Ectodermal cell (in vitro differentiated cells): Measurements from ENCODE around the gene CCDC88C.

Experiments used
- H3K27ac ChIP-seq: 2 replicates; pipeline ENCODE4 v1.7.0; 2013; ENCODE audit warnings: mild to moderate bottlenecking, low read depth, low read length; ENCODE audit not compliant: insufficient read depth, poor library complexity, severe bottlenecking
- H3K27me3 ChIP-seq: 2 replicates; pipeline ENCODE4 v1.7.0; 2013; ENCODE audit warnings: mild to moderate bottlenecking, low read length; ENCODE audit not compliant: insufficient read depth, control insufficient read depth, poor library complexity, severe bottlenecking
- H3K36me3 ChIP-seq: one replicate; pipeline ENCODE4 v1.7.0; 2013; ENCODE audit warnings: low read length; ENCODE audit not compliant: control insufficient read depth, insufficient read depth
- H3K4me1 ChIP-seq: one replicate; pipeline ENCODE4 v1.7.0; 2013; ENCODE audit warnings: low read length; ENCODE audit not compliant: control insufficient read depth, insufficient read depth
- H3K4me3 ChIP-seq: 2 replicates; pipeline ENCODE4 v1.7.0; 2013; ENCODE audit warnings: low read depth, low read length, control low read depth; ENCODE audit not compliant: insufficient read depth
- H3K9me3 ChIP-seq: 2 replicates; pipeline ENCODE4 v1.7.0; 2013; ENCODE audit warnings: mild to moderate bottlenecking, low read length, moderate library complexity; ENCODE audit not compliant: control insufficient read depth
- WGBS, 2 experiments: methylation state at CpG; one replicate each; pipeline ENCODE4 v1.1.7; 2013; ENCODE audit warnings: missing lambda C conversion rate in 2 of 2; 5-methylcytosine and 5-hydroxymethylcytosine counted together

The CCDC88C gene

GRCh38 chr14:91321131-91321530 lies 96.5 kb downstream of the CCDC88C start:
- no peaks in the 10 kb centered on the region for H3K4me1 ChIP-seq
- H3K27me3 ChIP-seq, result no peaks in the 10 kb centered on the region
- H3K27ac ChIP-seq, result no peak overlapping the region
- H3K4me3 ChIP-seq, result no peak overlapping the region
- peaks cover 29% of the 10 kb centered on the region for H3K36me3 ChIP-seq
- no peaks in the 10 kb centered on the region for H3K9me3 ChIP-seq
- 95 to 98% methylated on average over 12 of the region's 12 CpGs for WGBS, 2 experiments

DNA sequence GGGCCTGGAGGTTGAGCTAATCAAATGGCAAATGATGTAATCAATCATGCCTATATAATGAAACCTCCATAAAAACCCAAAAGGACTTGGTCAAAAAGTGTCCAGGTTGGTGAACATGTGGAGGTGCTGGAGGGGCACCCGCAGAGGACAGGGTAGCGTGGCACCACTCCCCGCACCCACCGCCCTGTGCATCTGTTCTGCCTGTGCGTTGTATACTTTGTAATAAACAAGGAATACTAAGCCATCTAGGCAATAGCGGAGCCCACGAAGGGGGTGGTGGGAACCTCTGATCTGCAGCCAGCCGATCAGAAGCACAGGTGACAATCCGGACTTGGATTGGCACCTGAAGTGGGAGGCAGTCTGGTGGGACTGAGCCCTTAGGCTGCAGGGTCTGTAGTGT lies 97.4 kb downstream of the CCDC88C start:
- H3K27ac ChIP-seq, result no peak overlapping the region
- no peaks in the 10 kb centered on the region for H3K27me3 ChIP-seq
- H3K9me3 ChIP-seq, result no peaks in the 10 kb centered on the region
- no peaks in the 10 kb centered on the region for H3K4me1 ChIP-seq
- no peak overlapping the region for H3K4me3 ChIP-seq
- H3K36me3 ChIP-seq, result peaks cover 38% of the 10 kb centered on the region
- WGBS, 2 experiments, result 95 to 97% methylated on average over 9 of the region's 9 CpGs

DNA sequence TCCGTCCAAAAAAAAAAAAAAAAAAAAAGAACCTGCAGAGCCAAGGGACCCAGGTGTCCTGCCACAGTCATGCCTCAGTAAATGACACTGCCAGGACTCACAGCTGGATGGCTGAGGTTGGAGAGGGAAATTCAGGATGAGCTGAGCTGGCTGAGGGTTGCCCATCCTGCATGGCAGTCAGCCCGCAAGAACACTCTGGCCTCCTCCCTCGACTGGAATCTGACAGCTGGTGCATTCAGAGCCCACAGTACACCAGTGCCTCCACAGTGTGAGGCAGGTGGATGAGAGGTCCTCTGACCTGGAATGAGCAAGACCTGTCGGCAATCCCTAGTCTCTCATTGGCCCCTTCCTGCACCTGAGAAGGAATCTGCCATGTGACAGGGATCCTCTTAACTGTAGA lies 98.7 kb downstream of the CCDC88C start:
- no peaks in the 10 kb centered on the region for H3K27me3 ChIP-seq
- peaks cover 51% of the 10 kb centered on the region for H3K36me3 ChIP-seq
- no peaks in the 10 kb centered on the region for H3K9me3 ChIP-seq
- H3K4me1 ChIP-seq, result no peaks in the 10 kb centered on the region
- no peak overlapping the region for H3K27ac ChIP-seq
- WGBS, 2 experiments, result 96% methylated on average over 4 of the region's 4 CpGs
- no peak overlapping the region for H3K4me3 ChIP-seq

DNA sequence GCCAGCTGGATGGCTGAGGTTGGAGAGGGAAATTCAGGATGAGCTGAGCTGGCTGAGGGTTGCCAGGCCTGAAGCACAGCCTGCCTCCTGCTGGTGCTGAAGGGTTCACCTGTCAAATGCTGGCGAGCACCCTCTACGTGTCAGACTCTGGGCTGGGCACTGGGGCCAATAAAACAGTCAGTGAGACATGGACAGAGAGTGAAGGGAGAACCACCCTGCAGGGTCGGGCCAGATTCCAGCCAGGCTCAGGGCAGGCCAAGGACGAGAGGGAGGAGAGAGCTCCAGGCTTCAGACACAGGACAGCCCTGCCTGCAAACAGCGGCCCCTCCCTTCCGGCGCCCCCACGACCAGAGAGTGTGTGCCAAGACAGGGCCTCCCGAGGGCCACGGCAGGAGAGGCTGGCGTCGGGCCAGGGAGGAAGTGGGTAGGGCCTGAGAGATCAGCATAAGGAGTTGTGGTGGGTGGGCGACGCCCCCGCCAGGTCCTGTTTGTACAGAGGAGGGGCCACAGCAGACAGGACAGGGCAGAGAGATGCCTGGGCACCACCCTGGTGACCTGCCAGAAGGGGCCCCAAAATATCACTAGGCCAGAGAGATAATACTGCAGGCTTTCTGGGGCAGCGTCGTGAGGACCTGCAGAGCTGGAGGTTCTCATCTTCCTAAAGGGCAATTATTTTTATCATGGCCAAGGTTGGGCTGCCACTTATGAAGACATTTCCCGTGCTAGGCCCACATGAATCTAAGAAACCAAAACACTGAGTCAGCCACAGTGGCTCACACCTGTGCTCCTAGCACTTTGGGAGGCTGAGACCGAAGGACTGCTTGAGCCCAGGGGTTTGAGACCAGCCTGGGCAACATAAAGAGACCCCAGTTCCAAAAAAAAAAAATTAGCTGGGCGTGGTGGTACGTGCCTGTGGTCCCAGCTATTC lies 100.0 kb downstream of the CCDC88C start:
- no peak overlapping the region for H3K4me3 ChIP-seq
- H3K27ac ChIP-seq, result no peak overlapping the region
- WGBS, 2 experiments, result 93 to 95% methylated on average over 21 of the region's 21 CpGs
- no peaks in the 10 kb centered on the region for H3K4me1 ChIP-seq
- H3K27me3 ChIP-seq, result no peaks in the 10 kb centered on the region
- no peaks in the 10 kb centered on the region for H3K9me3 ChIP-seq
- H3K36me3 ChIP-seq, result peaks cover 64% of the 10 kb centered on the region

DNA sequence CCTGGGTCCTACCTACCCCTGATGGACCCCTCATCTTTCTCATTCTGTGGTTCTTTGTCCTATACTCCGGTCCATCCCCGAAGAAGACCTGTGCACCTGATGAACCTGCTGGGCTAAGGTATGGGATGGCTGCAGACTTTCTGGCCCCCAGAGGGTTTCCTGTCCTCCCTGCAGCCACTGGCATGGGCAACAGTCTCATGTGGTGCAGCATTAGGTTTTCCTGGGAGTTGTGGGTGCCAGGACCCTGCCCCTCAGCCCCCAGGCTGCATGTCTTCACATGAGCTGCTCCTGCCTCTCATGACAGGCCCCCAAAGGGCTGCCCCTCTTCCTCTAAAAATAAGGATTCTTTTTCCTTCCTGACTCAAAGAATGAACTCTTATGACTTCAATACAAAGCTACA lies 100.9 kb downstream of the CCDC88C start:
- Histone ChIP-seq H3K4me1 (no peaks in the 10 kb centered on the region), H3K27me3 (no peaks in the 10 kb centered on the region), H3K36me3 (peaks cover 65% of the 10 kb centered on the region), H3K9me3 (no peaks in the 10 kb centered on the region), H3K4me3 (no peak overlapping the region), H3K27ac (no peak overlapping the region)
- WGBS, 2 experiments, result 93 to 99% methylated on average over 2 of the region's 2 CpGs

- 95 to 97% methylated on average over 6 of the region's 6 CpGs for WGBS, 2 experiments
- H3K9me3 ChIP-seq, result no peaks in the 10 kb centered on the region
- H3K36me3 ChIP-seq, result peaks cover 65% of the 10 kb centered on the region
- H3K27ac ChIP-seq, result no peak overlapping the region
- no peak overlapping the region for H3K4me3 ChIP-seq
- no peaks in the 10 kb centered on the region for H3K27me3 ChIP-seq
- no peaks in the 10 kb centered on the region for H3K4me1 ChIP-seq
Measured at GRCh38 chr14:91315844-91316267, 101.8 kb downstream of the CCDC88C start.

DNA sequence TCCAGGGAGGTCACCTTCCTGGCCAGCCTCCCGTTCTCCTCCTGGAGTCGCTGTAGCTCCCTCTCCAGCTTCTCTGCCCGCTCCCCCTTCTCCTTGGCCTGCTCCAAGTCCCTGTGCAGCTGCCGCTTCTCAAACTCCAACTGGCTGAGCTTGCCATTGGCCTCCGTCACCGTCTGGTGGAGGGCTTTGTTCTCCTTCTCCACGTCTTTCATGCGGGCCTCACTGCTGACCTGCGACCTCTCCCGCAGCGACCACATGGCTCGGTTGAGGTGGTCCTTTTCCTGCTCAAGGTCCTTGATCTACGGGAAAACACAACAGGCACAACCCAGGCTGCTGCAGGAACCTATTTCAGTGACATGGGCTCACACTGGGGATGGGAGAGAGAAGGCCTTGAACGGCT lies 103.8 kb downstream of the CCDC88C start:
- Histone ChIP-seq H3K9me3 (no peaks in the 10 kb centered on the region), H3K36me3 (peaks cover 56% of the 10 kb centered on the region), H3K27ac (no peak overlapping the region), H3K27me3 (no peaks in the 10 kb centered on the region), H3K4me1 (no peaks in the 10 kb centered on the region), H3K4me3 (no peak overlapping the region)
- WGBS, 2 experiments, result 94 to 95% methylated on average over 14 of the region's 14 CpGs

- H3K36me3 ChIP-seq, result peaks cover 61% of the 10 kb centered on the region
- no peaks in the 10 kb centered on the region for H3K27me3 ChIP-seq
- no peak overlapping the region for H3K4me3 ChIP-seq
- WGBS, 2 experiments, result 96 to 97% methylated on average over 34 of the region's 34 CpGs
- H3K4me1 ChIP-seq, result no peaks in the 10 kb centered on the region
- H3K9me3 ChIP-seq, result no peaks in the 10 kb centered on the region
- H3K27ac ChIP-seq, result no peak overlapping the region
Measured at GRCh38 chr14:91313154-91313850, 104.3 kb downstream of the CCDC88C start.

DNA sequence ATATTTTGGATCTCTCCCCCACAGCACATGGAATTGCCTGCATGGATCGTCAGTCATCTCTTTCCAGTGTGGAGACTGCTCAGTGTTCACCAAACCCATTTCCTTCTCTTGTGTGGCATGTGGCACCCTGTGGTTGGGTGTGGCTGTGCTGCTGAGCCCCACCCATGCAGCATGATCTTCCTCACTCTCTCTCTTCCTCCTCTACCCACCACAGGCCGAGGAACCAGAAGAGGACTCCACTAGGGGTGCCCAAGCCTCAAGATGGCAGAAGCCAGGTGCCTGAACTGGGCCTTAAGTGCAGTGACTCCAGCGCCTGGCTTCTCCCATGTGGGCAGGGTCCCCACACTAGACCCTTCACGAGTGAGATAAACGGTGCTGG lies 106.3 kb downstream of the CCDC88C start:
- 94 to 95% methylated on average over 5 of the region's 5 CpGs for WGBS, 2 experiments
- no peak overlapping the region for H3K27ac ChIP-seq
- H3K36me3 ChIP-seq, result peaks cover 68% of the 10 kb centered on the region
- H3K9me3 ChIP-seq, result no peaks in the 10 kb centered on the region
- H3K27me3 ChIP-seq, result no peaks in the 10 kb centered on the region
- H3K4me1 ChIP-seq, result no peaks in the 10 kb centered on the region
- no peak overlapping the region for H3K4me3 ChIP-seq

DNA sequence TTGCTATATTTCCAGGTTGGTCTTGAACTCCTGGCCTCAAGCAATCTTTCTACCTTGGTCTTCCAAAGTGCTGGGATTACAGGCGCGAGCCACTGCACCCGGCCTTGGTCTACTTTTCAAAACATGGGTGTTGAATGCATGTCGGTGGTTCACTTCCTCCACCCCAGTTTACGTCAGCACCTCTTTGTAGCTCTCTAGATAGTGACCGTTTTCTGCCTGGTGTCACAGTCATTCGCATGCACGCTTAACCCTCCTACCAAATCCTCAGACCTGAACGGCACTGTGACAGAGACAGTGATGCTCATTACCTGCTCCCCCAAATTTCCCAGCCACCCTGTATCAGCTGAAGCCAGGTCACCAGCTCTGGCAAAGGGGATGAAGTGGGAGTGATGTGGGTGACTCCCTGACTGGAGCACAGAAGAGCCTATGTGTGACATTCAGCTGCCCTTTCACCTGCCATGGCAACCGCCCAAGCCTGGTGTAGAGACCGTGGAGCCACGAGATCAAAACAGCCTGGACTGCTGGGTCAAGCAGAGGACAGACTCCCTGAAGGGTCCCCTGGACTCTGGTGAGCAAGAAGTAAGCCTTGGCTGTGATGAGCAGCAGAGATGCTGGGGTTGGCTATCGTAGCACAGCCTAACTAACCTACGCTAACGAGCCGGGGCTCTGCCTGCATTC lies 106.9 kb downstream of the CCDC88C start:
- Histone ChIP-seq H3K4me1 (no peaks in the 10 kb centered on the region), H3K9me3 (no peaks in the 10 kb centered on the region), H3K27me3 (no peaks in the 10 kb centered on the region), H3K4me3 (no peak overlapping the region), H3K36me3 (peaks cover 63% of the 10 kb centered on the region), H3K27ac (no peak overlapping the region)
- WGBS, 2 experiments, result 94 to 97% methylated on average over 16 of the region's 16 CpGs
